ENCODE measurements around the gene TMEM95.
"Not testable (repeated sequence)": the region's sequence is repeated elsewhere in the genome, so short reads cannot be mapped to it uniquely, and the experiment has no call there.

TMEM95 gene

DNA sequence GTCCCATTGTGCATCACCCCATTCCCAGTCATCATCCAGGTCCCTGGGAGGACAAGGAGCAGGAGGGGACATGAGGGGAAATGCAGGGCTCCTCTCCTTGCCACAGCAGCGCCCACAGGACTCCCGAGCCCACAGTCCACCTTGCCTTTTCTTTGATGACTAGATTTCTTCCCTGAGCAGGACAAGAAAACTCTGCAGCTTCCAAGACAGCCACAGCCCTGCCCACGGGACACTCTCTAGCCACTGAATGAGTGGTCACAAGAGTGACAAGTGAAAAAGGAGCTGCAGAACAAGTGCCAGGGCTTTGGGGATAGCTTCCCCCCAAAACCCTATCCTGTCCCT is 30.5 kb upstream of the TMEM95 start:
- no peak for DNase-seq

DNA sequence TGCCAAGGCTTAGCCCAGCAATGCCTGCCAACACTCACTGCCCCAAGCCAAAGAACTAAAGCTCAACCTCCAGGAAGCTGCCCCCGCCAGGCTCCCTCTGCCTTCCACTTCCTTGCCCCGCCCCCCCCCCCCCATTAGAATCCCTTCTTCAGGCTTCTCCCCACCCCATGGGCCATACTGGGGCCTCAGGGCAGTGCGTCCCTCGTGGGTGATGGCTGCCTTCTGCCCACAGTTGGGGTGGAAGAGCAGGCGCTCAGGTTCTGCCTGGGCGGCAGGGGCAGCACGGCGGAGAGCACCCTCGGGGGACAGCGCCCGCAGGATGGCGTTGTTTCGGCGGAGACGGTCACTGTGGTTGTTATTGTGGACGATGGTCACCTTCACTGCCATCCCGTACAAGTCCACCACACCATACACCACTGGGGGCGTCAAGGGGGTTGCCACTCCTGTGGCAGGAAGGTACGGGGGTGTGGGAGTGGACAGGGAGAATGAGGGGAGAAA is 29.9 kb upstream of the TMEM95 start:
- no peak for DNase-seq

DNA sequence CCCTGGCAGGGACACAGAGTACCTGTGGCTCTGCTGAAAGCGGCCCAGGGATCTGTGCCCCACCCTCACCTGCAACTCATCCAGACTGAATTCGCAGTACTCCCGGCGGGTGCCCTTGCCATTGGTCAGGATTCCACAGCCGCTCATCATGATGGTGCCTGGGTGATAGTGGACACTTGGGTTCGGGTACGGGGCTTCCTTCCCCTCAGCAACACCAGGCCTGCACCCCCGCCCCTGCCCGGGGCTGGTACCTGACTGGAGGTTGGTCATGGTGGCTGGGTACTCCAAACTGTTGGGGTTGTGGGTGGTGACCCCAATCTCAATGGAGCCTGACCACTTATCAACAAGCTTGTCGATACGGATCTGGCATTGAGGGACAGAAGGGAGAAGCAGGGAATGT is 28.8 kb upstream of the TMEM95 start:
- no peak for DNase-seq

DNA sequence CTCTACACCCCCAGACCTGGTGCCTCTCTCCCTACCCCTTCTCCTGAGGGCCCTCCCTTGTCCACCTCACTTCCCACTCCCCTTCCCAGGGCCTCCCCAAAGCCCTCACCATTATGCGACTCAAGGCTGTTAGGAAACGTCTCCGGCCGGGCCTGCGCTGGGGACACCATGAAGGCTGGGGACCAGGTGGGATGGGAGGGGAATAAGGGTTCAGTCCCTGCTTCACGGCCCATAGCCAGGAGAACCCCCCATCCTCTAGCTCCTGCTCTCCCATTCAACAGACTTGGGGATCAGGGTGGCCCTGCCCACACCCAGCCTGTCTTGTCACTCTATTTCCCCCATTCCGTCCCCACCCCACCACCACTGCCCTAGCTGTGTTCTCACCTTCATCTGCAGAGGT is 27.9 kb upstream of the TMEM95 start:
- DNase-seq: no peak

DNA sequence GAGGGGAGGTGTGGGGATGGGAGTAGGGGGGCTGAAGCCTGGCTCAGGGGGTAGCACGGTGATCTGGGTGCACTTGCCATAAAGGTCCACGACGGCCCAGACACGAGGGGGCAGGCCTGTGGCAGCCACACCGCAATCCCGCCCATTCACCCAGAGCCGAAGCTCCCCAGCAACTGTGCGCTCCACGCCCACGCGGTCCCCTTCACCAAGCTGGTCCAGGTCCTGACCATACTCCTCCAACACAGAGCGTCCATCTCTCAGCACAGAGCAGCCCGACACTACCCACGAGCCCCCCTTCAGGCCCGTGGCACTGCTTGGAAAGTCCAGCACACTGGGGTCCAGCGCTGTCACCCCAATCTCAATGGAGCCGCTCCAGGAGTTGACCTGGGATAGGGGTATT is 27.5 kb upstream of the TMEM95 start:
- no peak for DNase-seq

DNA sequence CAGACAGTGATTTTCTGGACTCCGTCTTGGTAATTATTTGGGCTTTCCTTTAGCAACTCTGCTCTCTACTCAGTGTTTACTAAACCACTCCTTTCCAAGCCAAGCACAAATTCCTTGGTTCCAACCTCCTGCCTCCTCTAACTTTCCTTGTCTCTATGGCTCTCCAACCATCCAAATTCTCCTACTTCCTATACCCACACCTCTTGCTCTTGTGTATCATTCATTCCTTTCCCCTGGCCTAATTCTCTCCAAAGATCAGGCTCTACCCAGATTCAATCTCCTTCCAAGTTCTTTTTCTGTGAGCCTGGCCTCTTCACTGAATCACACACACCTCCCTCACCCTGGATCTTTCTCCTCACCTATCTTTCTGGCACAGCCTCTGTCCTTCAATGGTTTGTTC is 26.9 kb upstream of the TMEM95 start:
- DNase-seq: no peak

DNA sequence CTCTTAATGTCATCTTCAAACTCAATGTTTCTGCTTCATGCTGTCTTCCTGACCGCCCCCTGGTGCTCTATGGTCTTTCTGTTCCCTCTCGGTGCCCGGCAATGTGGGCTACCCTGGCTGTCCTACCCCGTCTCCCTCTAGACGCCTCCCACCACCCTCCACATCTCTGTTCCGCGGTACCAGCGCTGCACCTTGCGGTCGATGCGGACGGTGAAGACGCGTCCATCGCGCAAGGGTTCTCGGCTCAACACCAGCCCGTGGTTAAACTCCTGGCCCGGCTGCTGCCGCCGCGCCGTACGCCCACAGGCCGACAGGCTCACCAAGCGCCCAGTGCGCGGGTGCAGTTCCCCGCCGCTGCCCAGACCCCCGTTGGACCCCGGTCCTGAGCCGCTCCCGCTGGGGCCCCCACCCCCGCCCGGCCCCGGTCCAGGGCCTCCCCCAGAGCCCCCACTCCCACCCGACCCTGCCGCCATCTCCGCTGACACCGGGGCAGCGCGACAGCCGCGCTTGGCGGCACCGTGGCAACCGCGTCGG is 26.0 kb upstream of the TMEM95 start, which contains the start of gene NEURL4:
Gene NEURL4, minus strand, starts transcription at position 496 of the 534 bp plus-strand sequence. Its CDS starts 23 bp downstream, at position 473.
- no peak for DNase-seq

DNA sequence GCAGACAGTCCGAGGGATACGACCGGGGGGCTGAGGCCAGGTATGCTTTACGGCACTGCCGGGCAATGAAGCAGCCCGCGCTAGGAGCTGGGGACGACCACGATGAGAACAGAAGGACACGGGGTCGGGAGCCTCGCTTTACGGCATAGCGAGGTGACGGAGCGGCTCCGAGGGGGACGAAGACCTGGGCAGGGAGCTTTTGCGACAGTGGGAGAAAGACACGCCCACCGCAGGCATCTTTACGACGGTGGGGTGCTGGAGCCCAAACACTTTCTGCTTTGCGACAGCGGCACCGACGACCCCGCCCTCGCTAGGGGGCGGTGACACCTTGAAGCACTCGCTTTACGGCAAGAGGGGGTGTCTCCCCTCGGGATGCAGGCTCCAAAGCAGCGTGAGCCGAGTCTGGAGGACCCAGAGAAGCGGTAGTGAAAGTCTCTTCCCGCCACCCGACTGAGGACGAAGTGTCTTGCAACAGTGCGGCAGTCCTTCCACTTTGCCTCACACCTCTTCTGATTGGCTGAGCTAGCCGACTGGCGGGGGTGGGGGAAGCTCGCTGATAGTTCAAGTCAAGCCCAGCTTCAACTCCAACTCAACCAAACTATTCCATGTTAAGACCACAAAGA is 25.5 kb upstream of the TMEM95 start:
- DNase-seq: peak; percentile 100

DNA sequence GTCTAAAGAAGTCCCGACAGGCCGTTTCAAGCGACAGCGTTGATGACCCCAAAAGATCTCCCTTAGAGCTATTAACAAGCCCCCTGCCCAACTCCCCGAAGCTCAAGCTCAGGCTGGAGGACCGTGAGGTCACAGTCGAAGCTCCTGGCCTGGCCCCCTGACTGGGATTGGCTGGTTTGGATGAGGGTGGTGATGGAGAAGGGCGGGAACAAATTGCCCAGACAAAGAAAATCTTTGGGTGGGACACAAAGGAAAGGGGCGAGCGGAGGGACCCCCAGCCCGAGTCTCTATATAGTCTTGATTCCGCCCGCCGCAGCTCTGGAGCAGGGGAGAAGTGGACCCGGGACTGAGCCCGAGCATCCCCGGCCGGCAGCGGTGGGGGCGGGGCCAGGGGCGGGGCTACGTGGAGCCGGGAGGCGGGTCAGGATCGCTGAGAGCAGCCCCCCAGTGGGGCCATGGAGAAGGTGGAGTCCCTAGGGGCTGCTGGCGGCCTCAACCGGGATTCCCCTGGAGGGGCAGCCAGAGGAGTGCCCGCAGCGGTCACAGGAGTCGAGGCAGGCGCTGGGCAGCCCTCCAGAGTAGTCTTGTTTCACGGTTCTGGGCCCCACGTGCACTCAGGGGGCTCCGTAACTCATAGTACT is 24.8 kb upstream of the TMEM95 start:
- DNase-seq: peak; percentile 80

DNA sequence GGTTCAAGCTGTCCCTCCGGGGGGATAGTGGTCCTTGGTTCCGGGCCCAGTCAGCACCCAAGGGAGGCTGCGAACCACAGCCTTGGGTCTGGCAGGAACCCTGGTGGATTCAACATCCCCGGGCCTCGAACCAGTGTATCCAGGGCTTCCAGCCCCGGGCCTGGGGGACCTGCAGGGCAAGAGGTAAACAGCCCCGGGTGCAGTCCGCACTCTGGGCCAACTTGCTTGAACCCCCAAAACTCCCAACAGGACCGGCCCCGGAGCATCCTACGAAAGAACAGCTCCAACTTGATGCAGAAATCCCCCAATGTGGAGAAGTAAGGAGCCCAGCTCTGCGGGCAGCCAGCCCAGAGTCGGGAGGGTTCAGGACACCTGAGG is 24.3 kb upstream of the TMEM95 start:
- DNase-seq: no peak

DNA sequence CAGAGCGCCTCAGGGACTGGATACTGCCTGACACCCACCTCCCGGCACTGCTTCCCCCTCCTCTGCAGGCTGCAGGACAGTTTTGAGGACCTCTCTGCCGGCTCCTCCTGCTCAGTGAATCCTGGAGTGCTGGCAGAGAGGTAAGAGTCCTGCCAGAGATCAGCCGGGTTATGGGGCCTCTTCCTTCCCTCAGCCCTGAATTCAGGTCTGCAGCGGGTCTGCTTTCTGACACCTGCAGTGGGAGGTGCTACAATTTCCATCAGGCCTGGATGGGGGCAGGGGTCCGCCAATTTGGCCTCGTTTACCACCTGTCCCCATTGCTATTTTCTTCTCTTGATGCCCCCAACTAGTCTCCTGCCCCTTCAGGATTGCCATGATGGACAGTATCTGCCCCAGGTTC is 22.8 kb upstream of the TMEM95 start:
- DNase-seq: no peak

DNA sequence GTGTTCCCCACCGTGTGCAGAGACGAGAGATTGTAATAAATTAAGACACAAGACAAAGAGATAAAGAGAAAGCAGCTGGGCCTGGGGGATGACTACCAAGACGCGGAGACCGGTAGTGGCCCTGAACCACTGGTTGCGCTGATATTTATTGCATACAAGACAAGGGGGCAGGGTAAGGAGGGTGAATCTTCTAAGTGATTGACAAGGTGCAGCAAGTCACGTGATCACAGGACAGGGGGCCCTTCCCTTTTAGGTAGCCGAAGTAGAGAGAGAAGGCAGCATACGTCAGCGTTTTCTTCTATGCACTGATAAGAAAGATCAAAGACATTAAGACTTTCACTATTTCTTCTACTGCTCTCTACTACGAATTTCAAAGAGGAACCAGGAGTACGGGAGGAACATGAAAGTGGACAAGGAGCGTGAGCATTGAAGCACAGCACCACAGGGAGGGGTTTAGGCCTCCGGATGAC is 22.3 kb upstream of the TMEM95 start:
- not testable (repeated sequence) for DNase-seq

DNA sequence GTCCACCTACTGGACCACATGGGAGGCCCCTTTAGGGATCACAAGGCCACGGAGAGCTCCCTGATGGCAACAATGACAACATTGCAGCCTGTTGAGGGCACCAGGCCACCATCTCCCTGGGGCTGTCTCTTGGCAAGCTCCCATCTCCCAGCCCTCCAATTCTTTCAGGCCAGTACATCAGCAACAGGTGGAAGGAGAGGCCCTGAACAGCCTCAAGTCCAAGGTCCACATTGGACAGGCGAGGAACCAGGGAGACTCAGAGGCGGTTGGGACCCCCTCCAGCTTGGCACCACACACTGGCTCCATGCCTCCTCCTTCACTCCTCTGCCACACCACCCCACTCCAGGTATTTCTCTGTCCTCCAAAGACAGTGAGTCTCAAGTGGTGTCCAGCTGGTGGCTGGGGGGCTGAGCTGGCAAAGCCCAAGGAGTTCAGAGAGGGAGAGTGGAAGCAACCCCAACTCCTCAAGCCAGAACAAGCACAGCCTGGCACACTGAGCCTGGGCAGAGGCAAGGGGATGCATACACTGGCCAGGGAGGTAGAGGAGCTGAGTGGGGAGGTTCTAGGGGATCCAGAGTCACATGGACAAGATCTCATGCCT is 19.9 kb upstream of the TMEM95 start:
- no peak for DNase-seq

DNA sequence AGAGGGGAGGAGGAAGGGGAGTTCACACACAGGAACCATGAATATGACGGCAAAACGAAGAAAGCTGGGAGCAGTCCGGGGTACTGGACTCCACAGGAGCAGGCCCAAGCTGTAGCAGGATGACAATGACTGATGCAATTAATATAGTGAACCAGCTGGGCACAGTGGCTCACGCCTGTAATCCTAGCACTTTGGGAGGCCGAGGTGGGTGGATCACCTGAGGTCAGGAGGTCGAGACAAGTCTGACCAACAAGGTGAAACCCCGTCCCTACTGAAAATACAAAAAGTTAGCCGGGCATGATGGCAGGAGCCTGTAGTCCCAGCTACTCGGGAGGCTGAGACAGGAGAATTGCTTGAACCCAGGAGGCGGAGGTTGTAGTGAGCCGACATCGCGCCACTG is 19.2 kb upstream of the TMEM95 start:
- not testable (repeated sequence) for DNase-seq

DNA sequence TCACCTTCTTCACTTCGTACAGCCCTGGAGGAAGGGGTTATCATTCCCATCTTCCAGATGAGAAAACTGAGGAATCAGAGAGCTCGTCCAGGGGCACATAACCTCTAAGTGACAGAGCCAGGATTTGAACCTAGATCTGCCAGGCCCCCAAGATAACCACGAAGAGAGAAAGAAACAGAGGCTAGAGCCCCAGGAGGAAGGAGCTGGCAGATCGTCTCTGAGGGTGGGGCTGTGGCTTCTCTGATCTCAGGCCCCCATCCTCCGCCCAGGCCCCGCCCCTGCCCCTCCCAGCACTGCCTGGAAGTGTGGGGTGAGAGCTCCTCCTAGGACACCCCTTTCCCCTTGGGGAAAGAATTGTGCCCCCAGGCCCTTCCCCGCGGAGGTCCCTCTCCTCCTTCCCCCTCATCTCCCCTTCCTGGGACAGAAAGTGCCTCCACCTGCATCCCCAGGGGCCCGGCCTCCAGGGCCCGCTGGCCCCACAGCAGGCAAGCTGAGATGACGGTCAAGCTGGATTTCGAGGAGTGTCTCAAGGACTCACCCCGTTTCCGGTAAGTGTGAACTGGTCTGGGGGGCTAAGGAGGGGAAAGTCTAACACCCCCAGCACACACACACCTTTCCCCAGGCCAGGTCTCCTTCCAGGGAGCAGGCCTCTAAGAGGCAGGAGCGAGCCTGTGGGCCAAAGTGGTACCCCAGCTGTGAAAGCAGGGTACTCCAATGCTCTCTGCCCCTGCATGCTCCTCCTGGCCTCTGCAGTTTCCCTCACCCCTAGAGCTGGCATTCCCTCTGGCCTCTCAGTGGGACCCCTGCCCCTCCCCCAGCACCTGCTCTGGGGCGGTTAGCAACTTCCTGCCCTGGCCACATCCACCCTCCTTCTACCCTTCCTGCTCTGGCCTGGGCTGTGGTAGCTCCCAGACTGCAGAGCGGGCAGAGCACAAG is 18.4 kb upstream of the TMEM95 start, which contains the start of gene ACAP1:
Gene ACAP1, plus strand, starts transcription at position 290 of the 936 bp plus-strand sequence. Its CDS starts 206 bp downstream, at position 496.
- no peak for DNase-seq

DNA sequence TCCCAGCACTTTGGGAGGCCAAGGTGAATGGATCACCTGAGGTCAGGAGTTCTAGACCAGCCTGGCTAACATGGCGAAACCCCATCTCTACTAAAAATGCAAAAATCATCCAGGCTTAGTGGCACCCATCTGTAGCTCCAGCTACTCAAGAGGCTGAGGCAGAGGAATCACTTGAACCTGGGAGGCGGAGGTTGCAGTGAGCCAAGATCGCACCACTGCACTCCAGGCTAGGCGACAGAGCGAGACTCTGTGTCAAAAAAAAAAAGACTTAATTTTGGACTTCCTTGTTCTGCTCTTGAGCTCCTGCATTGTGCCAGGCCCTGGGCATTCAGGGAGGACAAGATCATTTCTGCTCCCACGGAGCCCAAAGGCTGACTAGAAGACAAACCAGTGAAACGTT is 17.4 kb upstream of the TMEM95 start:
- not testable (repeated sequence) for DNase-seq

DNA sequence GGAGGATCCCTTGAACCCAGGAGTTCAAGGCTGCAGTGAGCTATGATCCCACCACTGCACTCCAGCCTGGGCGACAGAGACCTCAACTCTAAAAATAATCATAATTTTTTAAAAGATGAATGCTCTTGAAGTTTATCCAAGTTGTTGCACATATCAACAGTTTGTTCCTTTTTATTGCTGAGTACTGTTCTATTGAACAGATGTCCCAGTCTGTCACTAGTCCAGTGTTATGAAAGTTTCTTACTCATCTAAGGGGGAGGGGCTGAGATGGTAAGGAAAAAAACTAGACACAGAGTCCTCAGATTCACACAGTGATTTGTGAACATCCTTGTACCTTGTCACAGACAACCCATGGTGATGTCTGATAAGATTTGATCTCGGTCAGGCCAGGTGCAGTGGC is 14.8 kb upstream of the TMEM95 start:
- DNase-seq: no peak

DNA sequence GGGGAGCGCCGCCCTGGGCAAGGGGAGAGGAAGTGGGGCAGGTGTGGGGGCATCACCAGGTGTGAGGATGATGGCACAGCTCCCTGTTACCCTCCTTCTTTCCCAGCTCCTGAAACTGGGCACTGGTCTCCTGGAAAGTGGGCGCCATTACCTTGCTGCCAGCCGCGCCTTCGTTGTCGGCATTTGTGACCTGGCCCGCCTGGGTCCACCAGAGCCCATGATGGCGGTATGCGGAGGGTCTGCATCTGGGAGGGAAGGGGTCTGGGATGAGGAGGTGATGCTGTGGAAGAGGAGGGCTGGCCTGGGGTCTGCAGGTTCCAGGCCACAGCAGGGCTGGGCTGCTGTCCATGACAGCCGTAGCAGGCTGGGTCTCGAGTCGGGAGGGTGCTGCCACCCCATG is 13.1 kb upstream of the TMEM95 start:
- DNase-seq: no peak

DNA sequence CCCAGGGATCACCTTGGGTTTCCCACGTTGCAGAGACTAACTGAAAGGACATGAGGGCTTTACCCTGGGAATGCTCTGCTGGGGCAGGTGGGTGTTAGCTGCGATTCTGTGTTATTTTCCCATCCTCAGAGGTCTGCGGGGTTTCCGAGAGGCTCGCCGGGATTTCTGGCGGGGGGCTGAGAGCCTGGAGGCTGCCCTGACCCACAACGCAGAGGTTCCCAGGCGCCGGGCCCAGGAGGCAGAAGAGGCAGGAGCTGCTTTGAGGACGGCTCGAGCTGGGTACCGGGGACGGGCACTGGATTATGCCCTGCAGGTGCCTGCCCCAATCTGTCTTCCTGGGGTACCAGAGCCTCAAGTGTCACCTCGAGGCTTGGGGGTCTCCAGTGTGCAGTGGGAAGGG is 11.7 kb upstream of the TMEM95 start:
- no peak for DNase-seq

DNA sequence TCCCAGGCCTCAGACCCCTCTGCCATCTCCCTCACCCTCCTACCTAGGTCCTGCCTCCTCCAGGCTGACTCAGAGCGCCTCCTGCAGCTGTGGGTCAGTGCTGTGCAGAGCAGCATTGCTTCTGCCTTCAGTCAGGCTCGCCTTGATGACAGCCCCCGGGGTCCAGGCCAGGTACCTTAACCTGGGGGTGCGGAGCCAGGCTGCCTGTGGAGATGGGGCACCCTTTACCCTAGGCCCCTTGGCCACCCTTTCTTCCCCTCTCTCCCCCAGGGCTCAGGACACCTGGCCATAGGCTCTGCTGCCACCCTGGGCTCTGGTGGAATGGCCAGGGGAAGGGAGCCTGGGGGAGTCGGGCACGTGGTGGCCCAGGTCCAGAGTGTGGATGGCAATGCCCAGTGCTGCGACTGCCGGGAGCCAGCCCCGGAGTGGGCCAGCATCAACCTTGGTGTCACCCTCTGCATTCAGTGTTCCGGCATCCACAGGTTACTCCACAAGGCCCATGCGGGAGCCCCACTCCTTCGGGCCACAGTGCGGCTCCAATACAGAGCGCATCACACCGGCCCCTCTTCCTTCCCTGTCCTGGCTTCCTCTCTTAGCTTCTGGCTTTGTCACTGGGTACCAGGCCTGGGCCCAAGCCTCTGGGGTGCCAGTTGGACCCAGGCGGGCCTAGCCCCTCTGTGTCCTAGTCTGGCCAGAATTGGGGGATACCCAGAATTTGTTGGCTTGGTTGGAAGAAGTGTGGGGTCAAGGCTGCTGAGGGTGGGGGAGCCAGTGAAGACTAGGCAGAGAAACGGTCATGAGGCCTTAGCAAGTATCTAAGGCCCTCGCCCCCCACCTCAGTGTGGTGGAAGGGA is 8.0 kb upstream of the TMEM95 start:
- DNase-seq: no peak

DNA sequence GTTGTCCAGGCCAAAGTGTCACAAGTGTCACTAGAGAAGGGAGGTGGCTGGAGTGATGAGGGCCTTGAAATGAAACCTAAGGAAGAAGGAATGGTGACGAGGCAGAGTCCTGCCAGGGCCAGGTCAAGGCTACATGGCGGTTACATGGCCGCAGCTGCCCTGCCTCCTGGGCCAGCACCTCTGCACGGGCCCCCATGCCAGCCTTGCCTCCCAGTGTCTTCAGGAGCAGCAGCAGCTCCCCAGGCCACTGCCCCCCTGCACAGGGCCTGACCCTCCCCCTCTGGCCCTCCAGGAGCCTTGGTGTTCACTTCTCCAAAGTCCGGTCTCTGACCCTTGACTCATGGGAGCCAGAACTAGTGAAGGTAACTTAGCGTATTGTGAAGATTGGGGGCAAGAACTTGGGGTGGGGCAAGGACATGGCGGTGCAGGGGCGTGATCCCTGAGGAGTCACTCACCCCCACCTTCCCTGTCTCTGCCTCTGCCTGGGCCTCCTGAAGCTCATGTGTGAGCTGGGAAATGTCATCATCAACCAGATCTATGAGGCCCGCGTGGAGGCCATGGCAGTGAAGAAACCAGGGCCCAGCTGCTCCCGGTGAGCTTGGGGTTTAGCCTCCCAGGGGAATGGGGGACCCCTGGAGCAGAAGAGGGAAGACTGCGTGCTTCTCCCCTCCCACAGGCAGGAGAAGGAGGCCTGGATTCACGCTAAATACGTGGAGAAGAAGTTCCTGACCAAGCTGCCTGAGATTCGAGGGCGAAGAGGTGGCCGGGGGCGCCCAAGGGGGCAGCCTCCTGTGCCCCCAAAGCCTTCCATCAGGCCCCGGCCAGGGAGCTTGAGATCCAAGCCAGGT is 7.1 kb upstream of the TMEM95 start:
- DNase-seq: no peak

Measured in fibroblast of skin of right quadriceps (primary cell).